ENCODE results near the gene YIF1B.

Gene YIF1B

GRCh38 chr19:38333245-38333644, 17.5 kb upstream of the YIF1B start:
- no peak for DNase-seq (ENCODE audit: low spot score)

- DNase-seq (ENCODE audit: low spot score), result no peak
Observed at GRCh38 chr19:38331728-38332127, 16.0 kb upstream of the YIF1B start.

GRCh38 chr19:38329651-38330050, 13.9 kb upstream of the YIF1B start:
- no peak for DNase-seq (ENCODE audit: low spot score)

- no peak for DNase-seq (ENCODE audit: low spot score)
Observed at GRCh38 chr19:38326591-38326990, 10.8 kb upstream of the YIF1B start.

DNA sequence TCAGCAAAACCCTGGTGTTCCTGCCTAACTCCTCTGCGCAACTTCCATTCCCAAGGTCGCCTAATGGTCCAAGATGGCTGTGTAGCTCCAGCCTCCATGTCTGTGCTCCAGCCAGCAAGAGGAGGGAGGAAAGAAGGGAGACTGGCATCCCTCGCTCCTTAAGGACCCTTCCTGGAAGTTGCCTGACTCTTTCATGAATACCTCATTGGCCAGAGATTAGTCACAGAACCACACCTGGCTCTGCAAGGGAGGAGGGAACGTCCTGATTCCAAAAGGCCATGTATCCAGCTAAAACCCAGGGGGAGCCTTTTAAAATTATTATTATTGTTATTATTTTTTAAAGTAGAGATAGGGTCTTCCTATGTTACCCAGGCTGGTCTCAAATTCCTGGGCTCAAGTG, 8.7 kb upstream of the YIF1B start:
- DNase-seq (ENCODE audit: low spot score), result no peak

DNA sequence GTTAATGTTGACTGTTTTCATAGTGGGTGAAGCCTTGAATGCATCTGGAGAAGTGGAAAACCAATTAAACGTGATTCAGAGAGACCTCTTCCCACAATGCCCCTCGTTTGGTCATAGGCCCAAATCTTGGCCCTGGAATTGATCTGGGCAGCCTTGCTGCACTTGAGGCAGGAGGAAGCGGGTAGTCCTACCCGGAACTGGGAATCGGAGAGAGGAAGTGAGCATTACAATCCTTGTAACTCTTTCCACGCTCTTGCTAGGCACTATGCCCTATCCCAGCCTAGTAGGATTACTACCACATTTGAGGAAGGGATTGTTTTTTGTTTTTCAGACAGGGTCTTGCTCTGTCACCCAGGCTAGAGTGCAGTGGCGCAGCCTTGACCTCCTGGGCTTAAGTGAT, 7.5 kb upstream of the YIF1B start:
- DNase-seq (ENCODE audit: low spot score), result no peak

DNA sequence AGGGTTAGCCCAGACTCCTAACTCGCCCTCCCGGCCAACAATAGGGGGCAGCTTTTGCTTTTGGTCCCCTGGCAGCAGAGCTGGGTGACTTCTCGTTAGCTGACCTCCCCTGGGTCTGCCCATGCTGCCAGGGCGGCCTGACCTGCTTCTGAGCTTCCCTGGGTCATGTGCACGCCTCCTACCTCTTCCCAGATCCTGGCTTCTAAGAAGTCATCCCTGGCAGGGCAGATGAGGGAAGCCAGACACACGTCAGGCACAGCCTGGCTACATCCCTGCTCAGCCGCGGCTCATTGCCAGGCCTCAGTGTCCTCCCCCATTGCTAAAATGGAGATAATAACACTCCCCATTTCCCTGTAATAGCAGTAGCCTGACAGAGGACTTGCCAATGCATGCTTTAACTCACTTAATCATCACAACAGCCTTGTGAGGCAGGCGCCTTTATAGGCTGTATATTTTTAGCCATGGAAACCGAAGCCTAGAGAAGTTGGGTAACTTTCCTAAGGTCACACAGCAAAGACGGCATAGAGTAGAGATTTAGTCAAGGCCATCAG, 6.0 kb upstream of the YIF1B start:
- DNase-seq (ENCODE audit: low spot score), result no peak

- no peak for DNase-seq (ENCODE audit: low spot score)
Observed at GRCh38 chr19:38320969-38321339, 5.2 kb upstream of the YIF1B start.

DNA sequence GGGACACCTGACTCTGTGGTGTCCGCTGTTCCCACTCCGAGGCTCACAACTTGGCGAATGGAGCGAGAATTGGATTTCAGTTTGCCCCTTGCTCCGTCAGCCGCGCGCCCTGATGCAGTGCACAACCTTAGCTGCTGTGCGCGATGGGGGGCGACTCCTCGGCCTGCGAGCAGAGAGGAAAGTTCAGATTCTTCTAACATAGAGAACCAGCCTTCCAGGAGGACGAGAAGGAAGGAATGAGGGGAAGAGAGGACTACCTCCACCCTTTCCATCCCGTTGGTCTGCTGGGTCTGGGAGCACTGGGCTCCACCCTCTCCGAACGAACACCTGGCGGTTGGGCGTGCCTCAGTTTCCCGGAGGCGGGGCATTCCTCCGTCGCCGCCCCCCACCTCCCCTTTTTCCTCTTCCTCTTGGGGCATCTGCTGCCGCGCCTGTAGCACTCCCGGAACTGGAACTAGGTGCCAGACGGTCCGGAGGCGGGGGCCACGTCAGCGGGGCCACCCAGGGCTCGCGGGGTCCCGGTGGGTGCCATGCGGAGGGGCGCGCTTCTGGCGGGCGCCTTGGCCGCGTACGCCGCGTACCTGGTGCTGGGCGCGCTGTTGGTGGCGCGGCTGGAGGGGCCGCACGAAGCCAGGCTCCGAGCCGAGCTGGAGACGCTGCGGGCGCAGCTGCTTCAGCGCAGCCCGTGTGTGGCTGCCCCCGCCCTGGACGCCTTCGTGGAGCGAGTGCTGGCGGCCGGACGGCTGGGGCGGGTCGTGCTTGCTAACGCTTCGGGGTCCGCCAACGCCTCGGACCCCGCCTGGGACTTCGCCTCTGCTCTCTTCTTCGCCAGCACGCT, 3.9 kb upstream of the YIF1B start, which contains the start of gene KCNK6:
Gene KCNK6, plus strand, starts transcription at position 425 of the 838 bp plus-strand sequence. Its CDS starts 106 bp downstream, at position 531.
- DNase-seq (ENCODE audit: low spot score), result peak; percentile 33

- DNase-seq (ENCODE audit: low spot score), result no peak
Observed at GRCh38 chr19:38318660-38319059, 2.9 kb upstream of the YIF1B start.

GRCh38 chr19:38317104-38317612, 1.4 kb upstream of the YIF1B start:
- no peak for DNase-seq (ENCODE audit: low spot score)

DNA sequence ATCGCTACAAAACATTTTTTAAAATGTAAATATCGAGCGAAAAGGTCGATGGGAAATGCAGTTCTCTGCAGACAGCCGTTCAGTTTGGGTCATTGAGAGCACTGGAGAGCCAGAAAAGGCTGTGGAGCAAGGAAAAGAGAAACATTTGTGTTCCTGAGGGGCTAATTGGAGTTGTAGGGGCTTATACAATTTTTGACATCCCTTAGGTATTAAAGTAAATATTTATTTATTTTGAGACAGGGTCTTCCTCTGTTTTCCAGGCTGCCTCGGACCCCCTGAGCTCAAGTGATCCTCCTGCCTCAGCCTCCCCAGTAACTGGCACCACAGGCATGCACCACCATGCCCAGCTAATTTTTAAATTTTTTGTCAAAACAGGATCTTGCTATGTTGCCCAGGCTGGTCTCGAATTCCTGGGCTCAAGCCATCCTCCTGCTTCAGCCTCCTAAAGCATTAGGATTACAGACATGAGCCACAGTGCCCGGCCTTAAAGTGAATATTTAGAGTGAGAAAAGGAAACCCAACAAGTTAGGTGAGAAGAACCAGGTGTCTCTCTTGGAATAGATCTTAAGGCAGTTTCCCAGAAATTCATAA, 825 bp upstream of the YIF1B start:
- no peak for DNase-seq (ENCODE audit: low spot score)

DNA sequence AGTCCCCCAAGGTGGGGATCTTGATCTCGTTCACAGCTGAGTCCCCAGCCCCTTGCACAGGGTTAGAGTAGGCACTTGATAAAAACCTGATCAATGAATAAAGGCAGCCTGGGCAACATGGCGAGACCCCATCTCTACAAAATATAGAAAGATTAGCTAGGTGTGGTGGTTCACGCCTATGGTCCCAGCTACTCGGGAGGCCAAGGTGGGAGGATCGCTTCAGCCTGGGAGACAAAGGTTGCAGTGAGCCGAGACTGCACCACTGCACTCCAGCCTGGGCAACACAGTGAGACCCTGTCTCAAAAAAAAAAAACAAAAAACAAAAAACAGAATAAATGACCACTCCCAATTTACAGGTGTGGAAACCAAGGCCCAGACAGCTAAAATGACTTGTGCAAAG, 4.8 kb downstream of the YIF1B start:
- no peak for DNase-seq (ENCODE audit: low spot score)

GRCh38 chr19:38310279-38310670, 5.5 kb downstream of the YIF1B start:
- no peak for DNase-seq (ENCODE audit: low spot score)

- no peak for DNase-seq (ENCODE audit: low spot score)
Observed at GRCh38 chr19:38309615-38310278, 6.0 kb downstream of the YIF1B start.

- DNase-seq (ENCODE audit: low spot score), result no peak
Observed at GRCh38 chr19:38308926-38309614, 6.7 kb downstream of the YIF1B start.

GRCh38 chr19:38308006-38308766, 7.6 kb downstream of the YIF1B start:
- no peak for DNase-seq (ENCODE audit: low spot score)

DNA sequence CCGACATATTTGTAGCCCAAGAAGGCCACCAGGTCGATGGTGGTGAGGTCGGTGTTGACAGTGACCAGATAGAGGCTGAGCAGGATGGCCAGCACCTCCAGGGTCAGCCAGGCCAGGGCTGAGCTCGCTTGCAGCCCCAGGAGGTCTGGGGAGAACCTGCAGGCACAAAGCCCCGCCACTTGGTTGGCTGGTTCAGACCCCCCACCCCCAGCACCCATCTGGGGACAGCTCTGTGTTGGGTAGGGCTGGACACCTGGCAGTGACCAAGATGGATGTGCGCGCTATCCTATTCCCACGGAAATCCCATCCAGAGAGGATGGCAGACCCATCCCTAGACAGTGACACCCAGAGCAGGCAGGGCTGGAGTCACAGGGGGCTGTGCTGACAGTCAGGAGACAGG, 8.2 kb downstream of the YIF1B start:
- DNase-seq (ENCODE audit: low spot score), result no peak

DNA sequence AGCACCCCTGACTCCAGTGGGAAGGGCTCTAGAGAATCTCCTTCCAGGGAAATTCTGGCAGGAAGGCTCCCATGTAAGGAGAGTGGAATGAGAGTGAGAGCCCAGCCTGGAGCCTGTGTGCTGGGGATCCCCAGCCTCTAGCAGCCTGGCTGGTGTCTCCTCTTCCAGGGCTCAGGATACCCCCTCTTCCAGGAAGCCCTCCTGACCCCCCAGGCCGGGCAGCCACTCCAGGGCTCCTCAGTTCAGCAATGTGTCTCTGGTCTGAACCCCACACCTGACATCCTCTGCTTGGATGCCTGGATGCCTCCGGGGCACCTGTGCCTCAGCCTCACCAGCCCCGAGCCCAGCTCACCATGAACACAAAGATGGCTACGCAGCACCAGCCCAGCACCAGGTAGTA, 8.7 kb downstream of the YIF1B start:
- no peak for DNase-seq (ENCODE audit: low spot score)

DNA sequence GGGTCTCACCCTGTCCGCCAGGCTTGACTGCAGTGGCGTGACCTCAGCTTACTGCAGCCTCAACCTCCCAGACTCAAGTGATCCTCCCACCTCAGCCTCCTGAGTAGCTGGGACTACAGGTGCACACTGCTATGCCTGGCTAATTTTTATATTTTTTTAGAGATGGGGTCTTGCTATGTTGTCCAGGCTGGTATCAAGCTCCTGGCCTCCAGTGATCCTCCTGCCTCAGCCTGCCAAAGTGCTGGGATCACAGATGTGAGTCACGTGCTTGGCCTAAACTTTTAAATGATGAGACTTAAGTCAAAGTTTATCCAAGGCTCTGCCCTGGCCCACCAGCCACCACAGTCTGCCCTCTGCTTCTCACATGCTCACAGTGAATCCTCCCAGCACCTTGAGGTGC, 9.5 kb downstream of the YIF1B start:
- no peak for DNase-seq (ENCODE audit: low spot score)

GRCh38 chr19:38304866-38305429, 10.8 kb downstream of the YIF1B start:
- no peak for DNase-seq (ENCODE audit: low spot score)
